Kidney epithelial cell (primary cell): Measurements from ENCODE around the gene RAP1GAP2. TPM values are rescaled to one million over a fixed set of nuclear protein-coding genes. Genes with fewer than 3 reads are reported as not detected.

Experiments
- DNase-seq: peaks from one replicate; pipeline ENCODE4 v3.0.0-alpha.2; 2010; ENCODE audit warnings: low read depth
- H3K27me3 ChIP-seq: 2 replicates; pipeline ENCODE4 v1.6.0; 2011; ENCODE audit warnings: low read length; ENCODE audit not compliant: control insufficient read depth, insufficient read depth
- H3K36me3 ChIP-seq: 2 replicates; pipeline ENCODE4 v1.5.1; 2011; ENCODE audit warnings: low read length; ENCODE audit not compliant: control insufficient read depth, insufficient read depth
- H3K4me3 ChIP-seq: 2 replicates; pipeline ENCODE4 v1.5.1; 2011; ENCODE audit warnings: low read depth, mild to moderate bottlenecking, control low read depth, low read length
- CTCF ChIP-seq: IDR thresholded peaks from 2 replicates; pipeline ENCODE4 v1.5.1; 2011; ENCODE audit warnings: mild to moderate bottlenecking, moderate library complexity, low read length, control low read depth, inconsistent platforms; ENCODE audit not compliant: insufficient read depth, poor library complexity, severe bottlenecking
- total RNA-seq: library from RNA; depleted of rRNA; stranded (reverse); fragments of >200 nt; gene quantifications from 2 replicates; pipeline ENCODE4 v1.2.3, GENCODE V29; 2015

RAP1GAP2 gene
- total RNA-seq, 1 donor from 2014 or later: 51.6 TPM

GRCh38 chr17:2905696-2906501 lies 109.7 kb downstream of the RAP1GAP2 start:
- no peaks in the 10 kb centered on the region for H3K27me3 ChIP-seq
- no peak for DNase-seq
- H3K36me3 ChIP-seq: peaks cover 3% of the 10 kb centered on the region
- H3K4me3 ChIP-seq: no peak overlapping the region
- TF ChIP-seq CTCF: no peak

DNA sequence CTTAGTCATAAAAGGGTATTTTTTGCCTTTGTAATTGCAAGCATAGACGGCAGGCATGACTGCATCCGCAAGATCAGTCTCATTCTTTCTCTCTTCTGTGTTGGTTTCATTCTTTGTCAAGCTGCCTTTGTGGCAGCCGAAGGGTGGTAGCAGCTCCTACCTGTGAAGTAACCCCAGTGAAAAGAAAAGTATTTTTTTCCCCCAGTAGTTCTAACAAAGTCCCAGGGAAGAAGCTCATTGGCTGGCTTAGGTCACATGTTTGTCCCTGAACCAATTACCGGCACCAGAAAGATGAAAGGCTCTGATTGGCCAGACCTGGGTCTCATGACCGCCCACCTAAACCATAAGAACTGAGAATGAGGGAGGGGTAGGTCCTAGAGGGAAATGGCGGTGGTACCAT lies 110.7 kb downstream of the RAP1GAP2 start:
- Histone ChIP-seq H3K4me3 (no peak overlapping the region), H3K36me3 (peaks cover 3% of the 10 kb centered on the region), H3K27me3 (no peaks in the 10 kb centered on the region)
- no peak for TF ChIP-seq CTCF
- no peak for DNase-seq

GRCh38 chr17:2909175-2909845 lies 113.1 kb downstream of the RAP1GAP2 start:
- Histone ChIP-seq H3K4me3 (no peak overlapping the region), H3K36me3 (peaks cover 3% of the 10 kb centered on the region), H3K27me3 (peaks cover 3% of the 10 kb centered on the region)
- DNase-seq: no peak
- TF ChIP-seq CTCF: no peak

- Histone ChIP-seq H3K36me3 (peaks cover 3% of the 10 kb centered on the region), H3K27me3 (peaks cover 3% of the 10 kb centered on the region), H3K4me3 (no peak overlapping the region)
- no peak for TF ChIP-seq CTCF
- DNase-seq: no peak
These were observed 113.6 kb downstream of the RAP1GAP2 start for GRCh38 chr17:2909846-2910234.

DNA sequence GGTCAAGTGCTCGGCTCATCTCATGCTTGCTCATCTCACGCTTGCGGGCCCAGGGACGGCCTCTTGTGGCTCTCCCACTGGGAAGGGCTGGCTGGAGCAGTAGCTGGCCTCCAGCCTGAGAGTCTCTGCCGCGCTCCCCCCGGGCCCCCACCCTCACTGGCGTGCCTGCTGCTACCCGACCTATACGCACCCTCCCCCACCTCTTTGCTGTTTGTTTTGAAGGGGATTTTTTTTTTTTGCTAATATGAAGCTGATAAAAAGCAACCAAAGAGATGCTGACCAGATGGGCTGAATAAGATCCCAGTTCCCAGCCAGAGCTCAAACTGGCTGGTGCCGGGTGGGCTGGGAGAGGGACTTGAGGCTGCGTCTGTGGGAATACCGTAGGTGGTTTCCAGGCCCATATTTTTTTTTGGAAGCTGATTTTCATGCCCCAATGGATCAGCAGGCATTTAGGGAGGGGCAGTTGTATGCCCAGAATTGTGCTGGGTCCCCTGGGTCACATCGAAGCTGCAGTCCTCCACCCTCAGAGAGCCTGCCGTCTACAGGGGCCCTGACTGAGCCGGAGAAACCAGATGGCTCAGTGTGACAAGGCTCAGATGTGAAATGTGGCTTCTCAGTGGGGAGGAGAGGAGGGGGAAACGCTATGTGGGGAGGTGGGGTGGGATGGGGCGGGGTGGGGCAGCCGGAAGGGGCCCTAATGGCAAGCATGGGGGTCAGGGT lies 115.0 kb downstream of the RAP1GAP2 start:
- no peak for DNase-seq
- H3K27me3 ChIP-seq: peaks cover 3% of the 10 kb centered on the region

More for the DNA sequence above, 115.0 kb downstream of the RAP1GAP2 start:
- no peak for TF ChIP-seq CTCF
- H3K36me3 ChIP-seq: peaks cover 1% of the 10 kb centered on the region
- H3K4me3 ChIP-seq: no peak overlapping the region
